ENCODE results near the gene ADCY1.
A peak's percentile ranks its signal among the peaks of the same experiment; 100 is the strongest.

ADCY1 gene

GRCh38 chr7:45654341-45654740 is 80.2 kb downstream of the ADCY1 start:
- DNase-seq = no peak

GRCh38 chr7:45655539-45655938 is 81.4 kb downstream of the ADCY1 start:
- DNase-seq = no peak

- DNase-seq = no peak
Measured at GRCh38 chr7:45656431-45656830, 82.3 kb downstream of the ADCY1 start.

- DNase-seq = no peak
Measured at GRCh38 chr7:45657136-45657889, 83.1 kb downstream of the ADCY1 start.

GRCh38 chr7:45657890-45658715 is 83.9 kb downstream of the ADCY1 start:
- no peak for DNase-seq

GRCh38 chr7:45658716-45659495 is 84.7 kb downstream of the ADCY1 start:
- DNase-seq = no peak

- no peak for DNase-seq
Measured at GRCh38 chr7:45659496-45660139, 85.5 kb downstream of the ADCY1 start.

GRCh38 chr7:45660201-45660900 is 86.2 kb downstream of the ADCY1 start:
- DNase-seq = no peak

DNA sequence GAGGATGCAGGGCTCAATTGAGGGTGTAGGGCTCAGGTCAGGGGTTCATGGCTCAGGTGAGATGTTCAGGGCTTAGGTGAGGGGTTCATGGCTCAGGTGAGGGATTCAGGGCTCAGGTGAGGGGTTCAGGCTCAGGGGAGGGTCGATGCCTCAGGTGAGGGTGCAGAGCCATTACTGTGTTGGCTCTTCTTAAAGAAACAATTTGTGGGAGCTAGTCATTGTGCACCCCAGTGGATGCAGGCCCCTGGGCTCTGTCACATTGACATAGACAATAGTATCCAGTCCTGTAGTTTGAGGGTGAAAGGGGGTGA is 86.7 kb downstream of the ADCY1 start:
- DNase-seq = no peak

DNA sequence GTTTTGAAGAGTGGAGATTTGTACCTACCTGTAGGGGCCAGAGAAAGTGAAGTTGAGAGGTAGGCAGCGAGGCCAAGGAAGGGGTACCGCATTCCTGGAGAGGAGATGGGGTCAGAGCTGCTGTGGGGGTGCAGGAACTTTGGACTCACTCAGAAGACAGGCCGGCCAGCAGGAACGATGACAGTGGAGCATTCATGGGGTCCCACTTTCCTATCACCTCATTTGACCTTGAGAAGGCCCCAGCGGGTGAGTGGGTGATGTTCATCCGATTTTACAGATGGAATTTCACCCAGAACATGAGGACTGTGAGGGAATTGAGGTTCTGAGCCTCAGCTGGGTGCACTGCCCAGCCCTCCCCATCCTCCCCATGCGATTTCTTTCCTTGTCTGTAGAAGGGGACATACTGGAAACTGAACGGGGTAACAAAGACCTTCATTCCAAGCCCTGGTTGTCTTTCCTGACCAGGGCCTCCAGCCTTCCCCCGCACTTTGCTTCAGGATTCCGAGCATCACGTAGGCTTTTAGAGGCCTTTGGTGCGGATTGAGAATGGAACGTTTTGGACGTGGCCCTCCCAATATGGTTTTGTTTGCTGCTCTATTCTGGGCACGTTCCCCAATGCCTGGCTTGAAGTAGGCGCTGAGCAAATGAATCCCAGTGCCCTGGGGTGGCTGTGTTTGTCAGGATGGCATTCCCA is 87.3 kb downstream of the ADCY1 start:
- no peak for DNase-seq

GRCh38 chr7:45662018-45662417 is 87.8 kb downstream of the ADCY1 start:
- no peak for DNase-seq

GRCh38 chr7:45662540-45663166 is 88.5 kb downstream of the ADCY1 start:
- no peak for DNase-seq

GRCh38 chr7:45663167-45663921 is 89.2 kb downstream of the ADCY1 start:
- DNase-seq = peak in 1 of 2 experiments; percentile 21

- DNase-seq = no peak
Measured at GRCh38 chr7:45663965-45664633, 89.9 kb downstream of the ADCY1 start.

- DNase-seq = no peak
Measured at GRCh38 chr7:45665172-45665571, 91.0 kb downstream of the ADCY1 start.

DNA sequence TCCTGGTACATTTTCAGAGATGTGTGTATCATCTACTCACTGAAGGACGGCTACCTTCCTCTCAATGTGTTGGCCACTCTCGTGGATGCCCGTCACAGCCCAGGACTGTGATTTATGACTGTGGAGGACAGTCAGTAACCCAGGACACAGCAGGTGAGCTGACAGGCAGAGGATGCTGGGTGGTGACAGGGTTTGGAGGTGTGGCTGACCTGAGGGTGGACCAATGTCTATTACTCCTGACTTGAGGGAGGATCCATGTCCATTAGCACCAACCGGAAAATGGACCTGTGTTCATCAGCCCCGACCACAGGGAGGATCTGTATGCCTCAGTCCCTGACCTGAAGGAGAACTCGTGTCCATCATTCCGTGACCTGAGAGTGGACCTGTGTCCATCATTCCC is 96.1 kb downstream of the ADCY1 start:
- no peak for DNase-seq

GRCh38 chr7:45670717-45671116 is 96.5 kb downstream of the ADCY1 start:
- DNase-seq = no peak

GRCh38 chr7:45677311-45677900 is 103.2 kb downstream of the ADCY1 start:
- DNase-seq = no peak

- no peak for DNase-seq
Measured at GRCh38 chr7:45679516-45679915, 105.3 kb downstream of the ADCY1 start.

DNA sequence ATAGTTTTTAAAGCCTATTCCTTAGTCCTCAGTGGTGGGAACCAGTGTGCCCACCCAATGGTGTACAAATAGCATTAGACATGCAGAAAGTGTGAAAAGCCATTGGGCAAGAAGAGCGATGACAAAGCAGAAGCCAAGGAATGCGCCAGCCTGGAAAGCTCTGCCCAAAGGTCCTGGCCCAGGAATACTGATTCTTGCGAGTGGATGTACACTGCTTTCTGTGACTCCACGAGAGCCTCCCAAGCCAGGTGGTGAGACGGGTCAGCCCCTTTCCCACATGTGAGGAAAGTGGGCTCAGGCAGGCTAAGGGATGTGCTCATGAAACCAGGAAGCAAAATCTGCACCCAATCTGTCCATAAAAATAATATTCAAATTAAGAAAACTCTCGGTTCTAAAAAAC is 106.6 kb downstream of the ADCY1 start:
- no peak for DNase-seq
